OCI-LY1 (cell line): Measurements from ENCODE around the gene OR4N5.

ENCODE experiments used
- CTCF ChIP-seq: fragments of 200-600 bp; sonication (generic), shearing (Covaris generic); IDR thresholded peaks from 2 replicates; pipeline ENCODE4 v1.5.1; 2017; ENCODE audit warnings: mild to moderate bottlenecking, antibody characterized with exemption, low read length, moderate library complexity, mixed read lengths
- EZH2 ChIP-seq: fragments of 200-600 bp; sonication (generic), shearing (Covaris generic); IDR thresholded peaks from 2 replicates; pipeline ENCODE4 v1.8.0; 2017; ENCODE audit warnings: borderline replicate concordance, mixed run types, mild to moderate bottlenecking, antibody characterized with exemption, low read length, moderate library complexity, mixed read lengths

DNA sequence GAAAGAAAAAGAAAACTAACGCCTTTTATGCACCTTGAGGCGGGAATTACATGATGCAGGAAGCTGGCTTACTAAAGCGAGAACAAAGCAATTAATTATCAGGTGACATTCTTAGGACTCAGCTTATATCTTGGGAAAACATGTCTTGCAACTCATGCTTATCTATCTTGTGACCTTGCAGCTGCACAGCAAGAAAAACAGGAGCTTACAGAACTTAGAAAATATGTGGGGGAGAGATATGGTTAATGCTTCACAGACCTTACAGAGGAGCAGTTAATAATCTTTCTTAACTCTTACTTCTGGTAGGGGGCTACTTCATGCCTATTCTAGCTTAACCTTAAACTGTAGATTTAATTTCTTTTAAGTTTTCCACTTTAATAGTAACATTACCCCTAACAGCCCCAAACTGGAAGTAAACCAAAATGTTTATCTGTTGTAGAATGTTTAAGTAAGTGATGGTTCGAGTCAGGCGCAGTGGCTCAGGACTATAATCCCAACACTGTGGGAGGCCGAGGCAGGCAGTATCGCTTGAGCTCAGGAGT is 38.9 kb downstream of the OR4N5 start:
- no peak for TF ChIP-seq CTCF
- TF ChIP-seq EZH2, result no peak
